Measurements from ENCODE around the gene MACROH2A1.

GRCh38 chr5:135383803-135384495 is 15.1 kb downstream of the MACROH2A1 start:
- no peak for TF ChIP-seq RAD21 (IDR thresholded peaks at IDR 0.05; ENCODE audit: low read depth)
- TF ChIP-seq CREB1 (IDR thresholded peaks at IDR 0.05; ENCODE audit: low read depth): no peak
- TF ChIP-seq CEBPB (IDR thresholded peaks at IDR 0.05): no peak
- TF ChIP-seq EGR1 (IDR thresholded peaks at IDR 0.05): no peak
- no peak for TF ChIP-seq TEAD4 (IDR thresholded peaks at IDR 0.05)
- TF ChIP-seq YY1 (IDR thresholded peaks at IDR 0.05; ENCODE audit: low read depth): no peak
- TF ChIP-seq, protein P1, sequence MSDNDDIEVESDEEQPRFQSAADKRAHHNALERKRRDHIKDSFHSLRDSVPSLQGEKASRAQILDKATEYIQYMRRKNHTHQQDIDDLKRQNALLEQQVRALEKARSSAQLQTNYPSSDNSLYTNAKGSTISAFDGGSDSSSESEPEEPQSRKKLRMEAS (IDR thresholded peaks at IDR 0.05): no peak
- TF ChIP-seq TAF1 (IDR thresholded peaks at IDR 0.05; ENCODE audit: low read depth): no peak
- no peak for TF ChIP-seq FOXM1 (IDR thresholded peaks at IDR 0.05; ENCODE audit: borderline replicate concordance, low read depth)
- TF ChIP-seq, protein P2, sequence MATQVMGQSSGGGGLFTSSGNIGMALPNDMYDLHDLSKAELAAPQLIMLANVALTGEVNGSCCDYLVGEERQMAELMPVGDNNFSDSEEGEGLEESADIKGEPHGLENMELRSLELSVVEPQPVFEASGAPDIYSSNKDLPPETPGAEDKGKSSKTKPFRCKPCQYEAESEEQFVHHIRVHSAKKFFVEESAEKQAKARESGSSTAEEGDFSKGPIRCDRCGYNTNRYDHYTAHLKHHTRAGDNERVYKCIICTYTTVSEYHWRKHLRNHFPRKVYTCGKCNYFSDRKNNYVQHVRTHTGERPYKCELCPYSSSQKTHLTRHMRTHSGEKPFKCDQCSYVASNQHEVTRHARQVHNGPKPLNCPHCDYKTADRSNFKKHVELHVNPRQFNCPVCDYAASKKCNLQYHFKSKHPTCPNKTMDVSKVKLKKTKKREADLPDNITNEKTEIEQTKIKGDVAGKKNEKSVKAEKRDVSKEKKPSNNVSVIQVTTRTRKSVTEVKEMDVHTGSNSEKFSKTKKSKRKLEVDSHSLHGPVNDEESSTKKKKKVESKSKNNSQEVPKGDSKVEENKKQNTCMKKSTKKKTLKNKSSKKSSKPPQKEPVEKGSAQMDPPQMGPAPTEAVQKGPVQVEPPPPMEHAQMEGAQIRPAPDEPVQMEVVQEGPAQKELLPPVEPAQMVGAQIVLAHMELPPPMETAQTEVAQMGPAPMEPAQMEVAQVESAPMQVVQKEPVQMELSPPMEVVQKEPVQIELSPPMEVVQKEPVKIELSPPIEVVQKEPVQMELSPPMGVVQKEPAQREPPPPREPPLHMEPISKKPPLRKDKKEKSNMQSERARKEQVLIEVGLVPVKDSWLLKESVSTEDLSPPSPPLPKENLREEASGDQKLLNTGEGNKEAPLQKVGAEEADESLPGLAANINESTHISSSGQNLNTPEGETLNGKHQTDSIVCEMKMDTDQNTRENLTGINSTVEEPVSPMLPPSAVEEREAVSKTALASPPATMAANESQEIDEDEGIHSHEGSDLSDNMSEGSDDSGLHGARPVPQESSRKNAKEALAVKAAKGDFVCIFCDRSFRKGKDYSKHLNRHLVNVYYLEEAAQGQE (IDR thresholded peaks at IDR 0.05; ENCODE audit: low read depth): no peak
- no peak for TF ChIP-seq TCF12 (IDR thresholded peaks at IDR 0.05; ENCODE audit: low read depth)
- no peak for TF ChIP-seq EP300 (IDR thresholded peaks at IDR 0.05; ENCODE audit: borderline replicate concordance)
- TF ChIP-seq ZBTB7A (IDR thresholded peaks at IDR 0.05; ENCODE audit: low read depth): no peak

Measured in Ishikawa (cell line).